Prostate gland (tissue), 2 donors: ENCODE results near the gene GNL1.

Experiments
- POLR2AphosphoS5 ChIP-seq: sonication (generic); formaldehyde crosslinking; IDR thresholded peaks from one replicate; pipeline ENCODE4 v1.6.1; 2017; ENCODE audit warnings: antibody characterized with exemption
- TF ChIP-seq, protein P1 (sequence below), 4 experiments: fragments of 200-600 bp in 2 of 4; fragments of 450-650 bp in 2 of 4; sonication (generic) in 2 of 4; IDR thresholded peaks; 1 replicate in 3 of 4; 2 replicates in 1 of 4; pipeline ENCODE4 v1.5.1; 2016 to 2019; ENCODE audit warnings: antibody characterized with exemption in 4 of 4, mild to moderate bottlenecking in 2 of 4, moderate library complexity in 2 of 4

DNA sequence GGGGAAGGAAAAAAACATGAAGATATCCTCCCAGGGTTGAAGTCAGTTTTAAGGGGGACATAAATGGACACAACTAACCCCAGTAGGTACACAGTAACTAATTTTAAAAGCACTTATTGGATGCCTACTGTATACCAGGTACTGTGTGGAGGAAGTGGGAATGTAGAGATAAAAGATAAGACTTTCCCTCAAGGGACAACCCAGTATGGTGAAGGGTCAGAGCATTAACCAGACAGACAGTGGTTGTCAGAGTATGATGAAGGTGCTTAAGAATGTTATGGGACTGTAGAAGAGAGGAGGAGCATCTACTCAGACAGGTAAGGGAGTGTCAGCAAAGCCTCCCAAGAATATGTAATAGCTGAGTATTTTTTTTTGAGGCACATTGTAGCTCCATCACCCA is 15.9 kb upstream of the GNL1 start:
- TF ChIP-seq, protein P1, sequence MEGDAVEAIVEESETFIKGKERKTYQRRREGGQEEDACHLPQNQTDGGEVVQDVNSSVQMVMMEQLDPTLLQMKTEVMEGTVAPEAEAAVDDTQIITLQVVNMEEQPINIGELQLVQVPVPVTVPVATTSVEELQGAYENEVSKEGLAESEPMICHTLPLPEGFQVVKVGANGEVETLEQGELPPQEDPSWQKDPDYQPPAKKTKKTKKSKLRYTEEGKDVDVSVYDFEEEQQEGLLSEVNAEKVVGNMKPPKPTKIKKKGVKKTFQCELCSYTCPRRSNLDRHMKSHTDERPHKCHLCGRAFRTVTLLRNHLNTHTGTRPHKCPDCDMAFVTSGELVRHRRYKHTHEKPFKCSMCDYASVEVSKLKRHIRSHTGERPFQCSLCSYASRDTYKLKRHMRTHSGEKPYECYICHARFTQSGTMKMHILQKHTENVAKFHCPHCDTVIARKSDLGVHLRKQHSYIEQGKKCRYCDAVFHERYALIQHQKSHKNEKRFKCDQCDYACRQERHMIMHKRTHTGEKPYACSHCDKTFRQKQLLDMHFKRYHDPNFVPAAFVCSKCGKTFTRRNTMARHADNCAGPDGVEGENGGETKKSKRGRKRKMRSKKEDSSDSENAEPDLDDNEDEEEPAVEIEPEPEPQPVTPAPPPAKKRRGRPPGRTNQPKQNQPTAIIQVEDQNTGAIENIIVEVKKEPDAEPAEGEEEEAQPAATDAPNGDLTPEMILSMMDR (IDR thresholded peaks at IDR 0.05), result no peak
- no peak for TF ChIP-seq POLR2AphosphoS5
